Astrocyte (in vitro differentiated cells and primary cell): ENCODE measurements around the gene RAB29. TPM values are rescaled to one million over a fixed set of nuclear protein-coding genes. Genes with fewer than 3 reads are reported as not detected.
A peak's percentile ranks its signal among the peaks of the same experiment; 100 is the strongest.

ENCODE experiments used
- DNase-seq: peaks from one replicate; pipeline ENCODE4 v3.0.0-alpha.2; 2010; ENCODE audit warnings: low read depth
- FAIRE-seq: peaks from 2 replicates; lab custom pipeline; 2011; peaks lifted over from hg19 to GRCh38; lab: Jason Lieb, UNC
- H2AFZ ChIP-seq: 2 replicates; pipeline ENCODE4 v1.6.0; 2012; ENCODE audit warnings: low read depth, low read length, inconsistent platforms
- H3K27ac ChIP-seq: 2 replicates; pipeline ENCODE4 v1.5.1; 2011; ENCODE audit warnings: low read depth, low read length, inconsistent platforms
- H3K27me3 ChIP-seq: 2 replicates; pipeline ENCODE4 v1.6.0; 2011; ENCODE audit warnings: low read length, inconsistent platforms; ENCODE audit not compliant: insufficient read depth
- H3K36me3 ChIP-seq: 2 replicates; pipeline ENCODE4 v1.5.1; 2011; ENCODE audit warnings: low read length, inconsistent platforms; ENCODE audit not compliant: insufficient read depth
- H3K4me1 ChIP-seq: 2 replicates; pipeline ENCODE4 v1.5.1; 2011; ENCODE audit warnings: low read length, inconsistent platforms; ENCODE audit not compliant: insufficient read depth
- H3K4me2 ChIP-seq: 2 replicates; pipeline ENCODE4 v1.6.0; 2012; ENCODE audit warnings: low read length, inconsistent platforms
- H3K4me3 ChIP-seq: 2 replicates; pipeline ENCODE4 v1.5.1; 2011; ENCODE audit warnings: low read depth, mild to moderate bottlenecking, low read length, inconsistent platforms; ENCODE audit not compliant: insufficient read depth
- H3K79me2 ChIP-seq: 2 replicates; pipeline ENCODE4 v1.6.0; 2012; ENCODE audit warnings: mild to moderate bottlenecking, low read length, inconsistent platforms; ENCODE audit not compliant: insufficient read depth
- H3K9ac ChIP-seq: 2 replicates; pipeline ENCODE4 v1.6.0; 2012; ENCODE audit warnings: mild to moderate bottlenecking, low read length, inconsistent platforms
- H3K9me3 ChIP-seq: 2 replicates; pipeline ENCODE4 v1.5.1; 2012; ENCODE audit warnings: low read depth, mild to moderate bottlenecking, low read length, inconsistent platforms; ENCODE audit not compliant: insufficient read depth
- H4K20me1 ChIP-seq: 2 replicates; pipeline ENCODE4 v1.6.0; 2012; ENCODE audit warnings: low read length, inconsistent platforms; ENCODE audit not compliant: insufficient read depth
- H3K27ac Mint-ChIP-seq: one replicate; pipeline ENCODE4 v1.8.0; 2021; ENCODE audit warnings: mild to moderate bottlenecking, mixed read lengths; ENCODE audit not compliant: unreplicated experiment
- H3K27me3 Mint-ChIP-seq: one replicate; pipeline ENCODE4 v1.8.0; 2021; ENCODE audit warnings: low read depth, mixed read lengths; ENCODE audit not compliant: unreplicated experiment
- H3K36me3 Mint-ChIP-seq: one replicate; pipeline ENCODE4 v1.8.0; 2021; ENCODE audit warnings: low read depth, mixed read lengths; ENCODE audit not compliant: unreplicated experiment
- H3K4me1 Mint-ChIP-seq: one replicate; pipeline ENCODE4 v1.8.0; 2021; ENCODE audit warnings: low read depth, mixed read lengths; ENCODE audit not compliant: unreplicated experiment
- H3K4me3 Mint-ChIP-seq: one replicate; pipeline ENCODE4 v1.8.0; 2021; ENCODE audit warnings: mild to moderate bottlenecking, moderate library complexity, mixed read lengths; ENCODE audit not compliant: unreplicated experiment
- H3K9me3 Mint-ChIP-seq: one replicate; pipeline ENCODE4 v1.8.0; 2021; ENCODE audit warnings: mild to moderate bottlenecking, mixed read lengths; ENCODE audit not compliant: unreplicated experiment
- CTCF ChIP-seq: IDR thresholded peaks from 2 replicates; pipeline ENCODE4 v1.5.1; 2011; ENCODE audit warnings: low read depth, mild to moderate bottlenecking, inconsistent platforms, low read length, moderate library complexity; ENCODE audit not compliant: insufficient read depth
- EZH2 ChIP-seq: IDR thresholded peaks from 2 replicates; pipeline ENCODE4 v1.6.1; 2012; ENCODE audit warnings: mild to moderate bottlenecking, low read length, inconsistent platforms; ENCODE audit not compliant: insufficient read depth
- total RNA-seq: library from RNA; stranded (reverse); gene quantifications from 2 replicates; pipeline ENCODE4 v1.2.1, GENCODE V29; 2021

The RAB29 gene
- total RNA-seq, 1 donor from 2014 or later, result 13.3 TPM

GRCh38 chr1:205802060-205802459 is 26.8 kb upstream of the RAB29 start:
- Mint-ChIP-seq H3K27me3 (peaks cover 3% of the 10 kb centered on the region), H3K9me3 (no peaks in the 10 kb centered on the region), H3K4me1 (peaks cover 7% of the 10 kb centered on the region), H3K27ac (no peak overlapping the region), H3K4me3 (no peak overlapping the region), H3K36me3 (peaks cover 36% of the 10 kb centered on the region)
- H2AFZ ChIP-seq, result no peak overlapping the region
- H3K27me3 ChIP-seq, result no peaks in the 10 kb centered on the region
- H3K9ac ChIP-seq, result no peak overlapping the region
- peaks cover 2% of the 10 kb centered on the region for H3K4me1 ChIP-seq
- FAIRE-seq, result no peak
- peaks cover 7% of the 10 kb centered on the region for H3K36me3 ChIP-seq
- TF ChIP-seq CTCF (no peak), EZH2 (no peak)
- no peak overlapping the region for H3K4me3 ChIP-seq
- H3K9me3 ChIP-seq, result no peaks in the 10 kb centered on the region
- no peak for DNase-seq
- H3K27ac ChIP-seq, result no peak overlapping the region
- no peak overlapping the region for H3K4me2 ChIP-seq
- H3K79me2 ChIP-seq, result peaks cover 3% of the 10 kb centered on the region
- peaks cover 39% of the 10 kb centered on the region for H4K20me1 ChIP-seq

DNA sequence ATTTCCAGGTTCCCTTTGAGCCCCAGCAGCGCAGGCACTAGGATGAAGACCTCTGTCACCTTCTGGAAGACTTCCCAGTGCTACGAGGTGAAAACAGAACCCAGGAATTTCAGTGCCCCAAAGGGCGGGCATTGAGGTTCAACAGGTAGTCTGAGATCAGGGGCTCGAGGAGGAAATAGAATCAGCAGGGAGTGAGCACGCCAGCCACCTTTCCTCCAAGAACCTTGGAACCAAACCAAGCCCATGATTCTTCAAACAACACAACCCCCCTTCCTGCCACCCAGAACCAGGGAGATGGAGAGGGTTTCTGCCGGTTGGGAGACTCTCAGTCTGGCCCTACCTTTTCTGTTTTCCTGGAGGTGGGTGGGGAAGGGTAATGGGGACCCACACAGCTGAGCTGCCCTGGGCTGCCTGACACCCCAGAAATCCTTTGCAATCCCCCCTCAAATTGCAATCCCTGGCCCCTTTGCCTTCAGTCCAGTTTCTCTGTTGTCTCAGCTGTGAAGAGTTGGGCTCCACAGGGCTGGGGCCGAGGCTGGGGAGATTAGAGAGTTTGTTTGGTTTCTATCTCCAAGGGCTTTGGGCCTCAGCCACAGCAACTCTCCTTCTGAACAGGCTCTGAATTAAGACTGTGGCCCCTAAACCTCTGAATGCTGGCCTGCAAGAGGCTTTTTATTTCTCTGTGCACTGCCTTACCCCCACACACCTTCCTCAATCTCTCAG is 25.9 kb upstream of the RAB29 start:
- peaks cover 3% of the 10 kb centered on the region for H3K27me3 Mint-ChIP-seq
- peaks cover 7% of the 10 kb centered on the region for H3K4me1 Mint-ChIP-seq
- FAIRE-seq, result no peak
- no peak overlapping the region for H3K4me2 ChIP-seq
- H3K36me3 Mint-ChIP-seq, result peaks cover 41% of the 10 kb centered on the region
- TF ChIP-seq CTCF (no peak), EZH2 (no peak)
- no peak overlapping the region for H2AFZ ChIP-seq
- H3K4me3 Mint-ChIP-seq, result no peak overlapping the region
- no peak overlapping the region for H3K27ac ChIP-seq
- H3K9me3 ChIP-seq, result no peaks in the 10 kb centered on the region
- H3K27me3 ChIP-seq, result no peaks in the 10 kb centered on the region
- no peak overlapping the region for H3K9ac ChIP-seq
- H3K9me3 Mint-ChIP-seq, result no peaks in the 10 kb centered on the region
- peaks cover 3% of the 10 kb centered on the region for H3K79me2 ChIP-seq
- H3K27ac Mint-ChIP-seq, result peak overlapping the region; percentile 18
- peaks cover 33% of the 10 kb centered on the region for H4K20me1 ChIP-seq
- no peak overlapping the region for H3K4me3 ChIP-seq
- peaks cover 14% of the 10 kb centered on the region for H3K36me3 ChIP-seq
- DNase-seq, result no peak
- peaks cover 2% of the 10 kb centered on the region for H3K4me1 ChIP-seq

- Mint-ChIP-seq H3K27me3 (peaks cover 3% of the 10 kb centered on the region), H3K4me1 (peaks cover 4% of the 10 kb centered on the region), H3K36me3 (peaks cover 44% of the 10 kb centered on the region), H3K9me3 (no peaks in the 10 kb centered on the region), H3K27ac (no peak overlapping the region), H3K4me3 (no peak overlapping the region)
- no peak overlapping the region for H3K9ac ChIP-seq
- H4K20me1 ChIP-seq, result peaks cover 26% of the 10 kb centered on the region
- H3K4me3 ChIP-seq, result no peak overlapping the region
- TF ChIP-seq EZH2 (no peak), CTCF (no peak)
- no peak overlapping the region for H3K4me2 ChIP-seq
- peaks cover 3% of the 10 kb centered on the region for H3K79me2 ChIP-seq
- H2AFZ ChIP-seq, result no peak overlapping the region
- H3K27ac ChIP-seq, result no peak overlapping the region
- H3K9me3 ChIP-seq, result no peaks in the 10 kb centered on the region
- no peak for DNase-seq
- no peak for FAIRE-seq
- peaks cover 2% of the 10 kb centered on the region for H3K4me1 ChIP-seq
- H3K27me3 ChIP-seq, result no peaks in the 10 kb centered on the region
- H3K36me3 ChIP-seq, result peaks cover 14% of the 10 kb centered on the region
These were observed 25.1 kb upstream of the RAB29 start for GRCh38 chr1:205800427-205800826.
